ENCODE data around the gene GANAB.
A peak's percentile ranks its signal among the peaks of the same experiment; 100 is the strongest.
"Not testable (repeated sequence)": the region's sequence is repeated elsewhere in the genome, so short reads cannot be mapped to it uniquely, and the experiment has no call there.

GANAB gene

DNA sequence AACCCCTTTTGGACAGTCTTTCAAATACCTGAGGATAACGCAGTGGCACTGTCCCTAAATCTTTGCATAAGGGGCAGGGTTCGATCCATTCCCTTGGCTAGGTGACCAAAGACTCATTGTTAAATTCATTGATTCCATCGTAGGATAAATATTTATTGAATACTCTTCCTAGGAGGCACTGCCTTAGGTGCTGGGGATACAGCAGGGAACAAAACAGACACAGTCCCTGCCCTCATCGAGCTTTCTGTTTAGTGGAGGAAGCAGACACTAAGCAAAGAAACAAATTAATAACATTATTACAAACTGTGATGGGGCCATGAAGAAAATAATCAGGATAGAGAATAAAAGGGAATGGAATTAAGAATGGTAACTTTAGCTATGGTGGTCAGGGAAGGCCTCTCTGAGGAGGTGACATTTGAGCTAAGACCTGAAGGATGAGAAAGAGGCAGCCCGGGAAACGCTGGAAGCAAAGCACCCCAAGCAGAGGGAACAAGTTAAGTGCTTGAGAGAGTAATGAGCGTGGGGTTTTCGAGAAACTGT lies 25.3 kb downstream of the GANAB start:
- no peak for DNase-seq

DNA sequence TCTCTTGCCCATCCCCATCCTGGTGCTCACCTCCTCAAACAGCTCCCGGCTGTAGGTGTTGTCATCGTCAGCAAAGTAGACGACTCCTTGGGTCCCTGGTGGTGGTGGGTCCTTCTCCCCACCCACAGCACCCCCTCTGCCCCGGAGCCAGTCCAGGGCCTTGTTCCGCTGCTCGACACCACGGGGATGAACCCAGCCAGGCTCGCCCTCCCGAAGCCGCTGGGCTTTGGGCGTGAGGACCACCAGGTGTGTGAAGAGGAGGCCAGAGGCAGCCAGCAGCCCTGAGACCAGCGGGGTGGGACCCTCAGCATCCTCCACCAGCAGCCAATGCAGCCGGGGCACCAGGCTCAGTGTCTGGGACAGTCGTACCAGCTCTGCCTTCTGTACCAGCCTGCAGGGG lies 29.5 kb downstream of the GANAB start:
- DNase-seq: not testable (repeated sequence)

DNA sequence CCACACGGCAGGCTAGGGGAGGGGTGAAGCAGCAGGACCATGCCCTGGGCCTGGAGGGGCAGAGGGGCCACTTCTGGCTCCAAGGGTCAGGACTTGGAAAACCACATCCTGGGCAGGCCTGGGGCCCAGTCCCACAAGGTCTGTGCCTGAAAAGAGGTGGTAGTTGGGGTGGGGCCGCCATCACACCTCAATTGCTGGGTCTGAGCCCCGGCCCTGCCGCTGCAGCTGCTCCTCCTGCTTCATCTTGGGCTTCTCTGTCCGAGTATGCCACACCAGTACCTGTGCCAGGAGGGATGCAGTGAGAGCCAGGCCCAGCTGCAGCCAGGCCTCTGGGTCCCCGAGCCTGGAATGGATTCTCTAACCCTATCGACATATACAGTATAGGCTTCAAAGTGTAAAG lies 30.9 kb downstream of the GANAB start:
- DNase-seq: no peak

DNA sequence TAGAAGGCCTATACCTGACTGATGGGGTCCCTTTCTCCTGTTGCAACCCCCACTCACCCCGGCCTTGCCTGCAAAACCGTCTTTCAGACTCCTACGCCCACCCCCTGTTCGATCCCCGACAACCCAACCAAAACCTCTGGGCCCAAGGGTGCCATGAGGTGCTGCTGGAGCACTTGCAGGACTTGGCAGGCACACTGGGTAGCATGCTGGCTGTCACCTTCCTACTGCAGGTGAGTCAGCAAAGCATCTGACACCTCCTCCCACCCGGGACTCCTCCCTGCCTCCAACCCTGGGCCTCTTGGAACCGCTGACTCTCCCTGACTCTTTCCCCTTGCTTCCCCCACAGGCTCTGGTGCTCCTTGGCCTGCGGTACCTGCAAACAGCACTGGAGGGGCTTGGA lies 32.1 kb downstream of the GANAB start:
- DNase-seq: peak; percentile 56

DNA sequence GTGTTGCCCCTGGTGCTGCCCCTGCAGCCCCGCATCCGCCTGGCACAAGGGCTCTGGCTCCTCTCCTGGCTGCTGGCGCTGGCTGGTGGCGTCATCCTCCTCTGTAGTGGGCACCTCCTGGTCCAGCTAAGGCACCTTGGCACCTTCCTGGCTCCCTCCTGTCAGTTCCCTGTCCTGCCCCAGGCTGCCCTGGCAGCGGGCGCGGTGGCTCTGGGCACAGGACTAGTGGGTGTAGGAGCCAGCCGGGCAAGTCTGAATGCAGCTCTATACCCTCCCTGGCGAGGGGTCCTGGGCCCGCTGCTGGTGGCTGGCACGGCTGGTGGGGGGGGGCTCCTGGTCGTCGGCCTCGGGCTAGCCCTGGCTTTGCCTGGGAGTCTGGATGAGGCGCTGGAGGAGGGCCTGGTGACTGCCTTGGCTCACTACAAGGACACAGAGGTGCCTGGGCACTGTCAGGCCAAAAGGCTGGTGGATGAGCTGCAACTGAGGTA lies 33.1 kb downstream of the GANAB start:
- DNase-seq: no peak

DNA sequence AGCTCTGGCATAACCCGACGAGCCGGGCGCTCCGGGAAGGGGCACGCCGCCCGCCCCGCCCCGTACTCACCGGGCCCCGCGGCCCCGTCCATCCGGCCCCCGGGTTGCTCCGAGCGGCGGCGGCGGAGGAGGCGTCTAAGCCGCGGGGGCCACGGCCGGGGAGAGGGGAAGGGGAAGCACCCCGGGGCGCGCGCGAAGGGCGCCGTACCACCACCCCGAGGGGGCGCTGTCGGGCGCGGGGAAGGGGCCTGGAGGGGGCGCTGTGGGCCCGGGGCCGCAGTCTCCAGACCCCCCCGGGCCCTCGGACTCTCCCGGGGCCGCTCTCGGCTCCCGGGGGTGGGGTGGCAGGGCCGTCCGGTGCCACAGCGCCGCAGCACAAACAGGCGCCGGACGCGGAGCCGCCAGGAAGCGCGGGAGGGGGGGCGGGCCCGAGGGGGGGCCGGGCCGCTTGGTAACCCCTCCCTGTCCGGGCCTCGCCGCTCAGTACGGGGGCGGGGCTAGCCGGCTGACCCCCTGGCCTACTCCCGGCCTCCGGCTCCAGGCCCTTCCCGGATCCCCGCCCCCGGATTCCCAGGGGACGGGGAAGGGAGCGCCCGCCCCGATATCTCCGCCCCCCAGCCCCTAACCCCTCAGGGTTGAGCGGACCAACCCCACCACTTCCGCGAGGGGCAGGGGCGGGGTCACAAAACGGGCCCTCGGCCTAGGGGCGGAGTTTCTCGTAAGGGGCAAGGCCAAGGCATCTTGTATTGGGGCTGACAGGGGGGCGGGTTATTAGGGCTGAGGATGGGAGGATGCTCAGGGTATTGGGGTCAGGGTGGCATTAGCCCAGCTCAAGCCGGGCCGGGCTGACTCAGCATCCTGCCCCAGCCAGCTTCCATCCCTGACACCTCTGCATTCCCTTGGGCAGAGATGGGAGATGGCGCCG lies 33.8 kb downstream of the GANAB start, which contains the start of the genes EML3 and ROM1:
Gene EML3, minus strand, starts transcription at position 410 of the 925 bp plus-strand sequence. Its CDS starts 318 bp downstream, at position 92.
Gene ROM1, plus strand, starts transcription at position 892 of the 925 bp plus-strand sequence. Its CDS starts 25 bp downstream, at position 917.
- DNase-seq: peak; percentile 85

DNA sequence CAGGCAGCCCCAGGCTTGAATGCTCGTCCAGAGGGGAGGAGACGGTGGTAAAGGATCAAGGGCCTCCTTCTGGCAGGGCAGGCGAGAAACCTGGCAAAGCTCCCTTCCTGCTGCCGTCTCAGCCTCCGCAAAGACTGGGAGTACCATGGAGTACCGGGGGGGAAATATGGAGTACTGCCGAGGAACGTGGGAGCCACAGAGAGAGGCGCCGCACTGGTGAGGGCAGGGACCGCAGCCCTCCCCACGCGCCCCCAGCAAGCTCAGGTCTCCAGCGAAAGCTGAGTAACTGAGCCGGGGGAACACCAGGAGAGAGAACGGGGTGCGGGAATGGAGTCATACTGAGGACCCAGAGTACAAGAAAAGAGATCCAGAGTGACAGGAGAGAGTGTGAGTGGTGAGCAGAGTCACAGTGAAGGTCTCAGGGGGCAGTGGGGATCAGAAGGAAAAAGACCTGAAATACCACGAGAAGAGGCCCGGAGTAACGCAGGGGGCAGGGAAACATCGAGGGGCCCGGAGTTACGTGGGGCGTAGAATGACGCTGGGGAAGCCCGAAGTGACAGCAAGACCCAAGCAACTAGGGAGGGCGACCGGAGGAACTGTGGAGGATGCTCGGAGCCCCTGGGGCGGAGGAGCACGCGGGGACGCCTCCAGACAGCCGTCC lies 34.6 kb downstream of the GANAB start:
- DNase-seq: peak; percentile 52

DNA sequence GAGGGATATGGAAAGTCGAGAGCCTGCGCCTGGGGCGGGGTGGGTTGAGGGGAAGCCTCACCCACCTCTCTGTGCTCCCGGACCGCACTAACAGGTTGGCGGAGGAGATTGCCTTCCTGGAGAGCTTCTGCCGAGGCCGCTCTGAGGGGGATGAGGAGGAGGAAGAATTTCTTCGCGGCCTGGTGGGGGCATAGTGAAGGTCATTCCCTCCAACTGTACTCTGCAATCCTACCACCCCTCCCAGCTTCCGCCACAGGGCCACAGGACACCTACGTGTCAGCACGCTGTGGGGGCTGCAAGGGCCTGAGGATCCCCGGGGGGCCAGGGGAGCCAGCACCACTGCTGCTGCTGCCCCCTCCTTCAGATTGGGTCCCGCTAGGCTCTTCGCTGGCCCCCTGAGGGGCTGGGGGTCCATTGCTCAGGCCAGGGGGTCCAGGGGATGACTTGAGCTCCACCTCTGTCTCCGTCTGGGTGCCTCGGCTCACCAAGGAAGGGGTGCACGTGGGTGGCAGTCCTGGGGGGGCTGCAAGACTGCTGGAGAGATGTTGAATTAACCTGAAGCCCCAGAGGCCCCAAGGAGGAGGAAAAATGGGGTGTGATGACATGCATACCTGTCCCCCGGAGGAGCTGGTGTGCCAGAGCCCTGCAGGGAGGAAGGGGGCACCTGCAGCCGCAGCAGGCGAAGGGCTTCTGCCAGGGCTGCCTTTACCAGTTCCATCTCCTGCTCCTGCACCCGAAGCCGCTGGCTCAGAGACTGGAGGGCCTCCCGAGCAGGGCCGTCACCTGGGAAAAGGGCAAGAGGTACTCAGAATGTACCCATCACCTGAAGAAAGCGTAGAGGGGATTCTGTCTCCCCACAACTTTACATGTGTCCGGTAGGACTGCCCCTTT lies 35.4 kb downstream of the GANAB start:
- no peak for DNase-seq

DNA sequence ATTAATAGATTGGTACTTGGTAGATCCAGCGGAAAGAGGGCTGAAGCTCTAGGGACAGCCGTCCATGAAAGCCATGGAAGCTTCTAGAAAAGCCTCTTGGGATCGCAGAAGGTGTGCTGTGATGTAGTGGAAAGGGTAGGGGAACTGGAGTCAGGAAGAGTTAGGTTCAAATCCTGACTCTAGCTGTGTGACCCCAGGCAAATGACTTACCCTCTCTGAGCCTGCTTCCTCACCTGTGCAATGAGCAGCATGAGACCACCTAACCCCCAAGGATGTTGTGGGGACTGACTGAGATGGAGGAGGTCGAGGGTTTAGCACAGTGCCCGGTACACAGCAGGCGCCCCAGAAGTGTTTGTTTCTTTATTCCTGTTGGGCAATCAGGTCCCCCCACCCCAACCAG lies 36.0 kb downstream of the GANAB start:
- DNase-seq: no peak

DNA sequence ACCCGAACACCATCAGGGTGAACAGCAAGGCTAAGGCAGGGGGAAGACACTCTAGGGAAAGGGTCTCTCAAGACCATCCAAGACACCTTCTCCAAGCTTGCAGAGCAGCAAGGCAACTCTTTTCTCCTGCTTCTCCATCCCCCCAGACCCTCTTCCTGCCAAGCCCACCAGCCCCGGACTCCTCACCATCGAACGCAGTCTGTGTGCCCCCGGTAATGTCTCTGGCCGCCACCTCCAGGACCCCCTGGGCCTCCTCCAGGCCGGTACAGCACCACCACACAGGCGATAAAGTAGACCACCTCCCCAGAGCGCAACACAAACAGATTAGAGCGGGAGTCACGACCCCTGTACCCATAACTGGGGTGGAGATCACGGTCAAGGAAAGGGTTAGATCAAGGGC lies 37.6 kb downstream of the GANAB start:
- no peak for DNase-seq

DNA sequence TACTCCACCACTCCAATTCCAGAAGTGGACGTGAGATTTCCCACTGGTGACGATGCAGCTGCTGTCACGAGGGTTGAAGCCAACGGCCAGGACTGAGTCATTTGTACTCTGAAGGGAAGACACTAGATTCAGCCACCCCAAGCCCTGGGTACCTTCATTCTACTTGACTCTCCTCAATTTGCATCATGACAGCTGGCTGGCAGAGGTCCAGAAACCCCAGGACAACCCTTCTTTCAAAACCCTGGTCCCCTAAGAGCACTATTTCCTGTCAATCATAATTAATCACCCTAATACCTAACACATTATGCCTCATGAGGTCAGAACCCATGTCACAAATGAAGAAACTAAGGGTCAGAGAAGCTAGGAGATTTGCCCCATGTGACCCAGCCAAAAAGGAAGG lies 38.7 kb downstream of the GANAB start:
- DNase-seq: no peak

DNA sequence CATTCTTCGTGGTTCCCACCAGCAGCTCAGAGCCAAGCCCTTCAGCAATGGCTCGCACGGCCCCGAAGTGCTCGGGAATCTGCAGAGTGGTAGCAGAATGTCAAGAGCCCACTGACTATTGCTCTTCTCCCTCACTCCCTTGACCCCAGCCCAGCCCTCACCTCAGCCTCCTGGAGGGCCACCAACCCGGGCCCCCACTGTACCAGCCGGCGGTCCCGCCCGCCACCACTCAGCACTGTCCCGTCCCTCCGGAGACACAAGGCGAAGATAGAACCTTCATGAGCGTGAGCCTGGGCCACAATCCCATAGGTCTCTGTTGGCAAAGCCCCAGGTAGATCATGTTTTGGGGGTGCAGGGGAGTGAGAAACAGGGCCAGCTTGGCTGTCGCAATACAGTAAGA lies 40.5 kb downstream of the GANAB start:
- DNase-seq: no peak

DNA sequence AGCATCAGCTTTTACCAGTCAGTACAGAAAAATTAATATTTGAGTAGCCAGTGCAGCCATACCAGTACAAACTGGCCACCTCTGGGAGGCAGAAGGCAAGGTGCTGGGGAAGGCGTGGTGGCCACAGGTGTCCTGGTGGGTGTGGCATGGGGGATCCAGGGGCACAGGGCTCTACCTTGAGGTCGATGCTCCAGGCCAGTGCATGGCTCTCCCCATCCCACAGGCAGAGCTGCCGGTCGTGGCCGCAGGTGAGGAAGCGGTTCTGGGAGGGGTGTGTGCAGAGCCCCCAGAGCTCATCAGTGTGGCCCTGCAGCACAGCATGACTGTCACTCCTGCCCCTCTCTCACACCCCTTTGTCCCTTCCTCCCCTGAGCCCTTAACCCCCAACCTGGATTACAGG lies 40.9 kb downstream of the GANAB start:
- DNase-seq: no peak

DNA sequence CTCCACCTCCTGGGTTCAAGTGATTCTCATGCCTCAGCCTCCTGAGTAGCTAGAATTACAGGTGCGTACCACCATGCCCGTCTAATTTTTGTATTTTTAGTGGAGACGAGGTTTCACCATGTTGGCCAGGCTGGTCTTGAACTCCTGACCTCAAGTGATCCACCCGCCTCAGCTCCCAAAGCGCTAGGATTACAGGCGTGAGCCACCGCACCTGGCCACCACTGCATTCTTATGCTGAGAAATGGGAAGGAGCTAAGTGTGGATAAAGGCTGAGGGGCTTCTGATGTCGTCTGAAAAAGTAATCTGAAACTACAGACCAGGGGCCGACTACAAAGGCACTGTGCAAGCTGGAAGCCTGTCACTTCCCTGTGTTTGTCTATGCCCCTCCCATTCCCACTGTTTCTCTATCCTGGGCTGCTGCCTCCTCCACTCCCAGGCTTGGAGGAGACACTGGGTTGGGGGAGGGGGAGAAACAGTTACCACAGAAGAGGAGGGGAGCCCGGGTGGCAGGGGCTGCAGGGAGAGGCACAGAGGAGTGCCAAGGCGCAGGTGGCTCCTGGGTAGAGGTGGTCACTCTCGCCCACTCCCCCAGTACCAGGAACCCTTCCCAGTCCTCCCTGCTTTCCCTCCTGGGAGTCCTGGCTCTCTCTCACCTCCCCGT lies 41.8 kb downstream of the GANAB start:
- DNase-seq: no peak

DNA sequence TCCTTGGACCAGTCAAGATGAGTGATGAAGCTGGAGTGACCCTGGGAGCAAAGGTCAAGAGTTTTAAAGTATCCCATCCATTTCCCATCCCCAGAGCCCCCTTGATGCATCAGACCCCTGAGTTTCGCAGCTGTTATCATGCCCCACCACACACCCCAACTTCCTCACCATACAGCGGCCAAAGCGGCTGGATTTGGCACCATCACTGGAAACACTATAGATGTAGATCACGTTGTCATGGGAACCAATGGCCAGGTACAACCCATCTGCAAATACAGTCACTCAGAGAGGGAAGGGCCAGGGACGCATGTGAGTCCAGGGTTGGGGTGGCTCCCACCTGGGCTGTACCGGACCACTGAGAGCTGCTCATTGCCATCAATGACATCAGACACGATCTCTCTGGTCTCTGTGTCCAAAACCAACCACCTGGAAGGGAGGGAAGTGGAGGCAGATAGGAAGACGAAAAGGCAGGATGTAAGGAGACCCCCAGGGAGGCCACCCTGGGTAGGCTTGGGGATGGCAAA lies 42.6 kb downstream of the GANAB start:
- DNase-seq: no peak

DNA sequence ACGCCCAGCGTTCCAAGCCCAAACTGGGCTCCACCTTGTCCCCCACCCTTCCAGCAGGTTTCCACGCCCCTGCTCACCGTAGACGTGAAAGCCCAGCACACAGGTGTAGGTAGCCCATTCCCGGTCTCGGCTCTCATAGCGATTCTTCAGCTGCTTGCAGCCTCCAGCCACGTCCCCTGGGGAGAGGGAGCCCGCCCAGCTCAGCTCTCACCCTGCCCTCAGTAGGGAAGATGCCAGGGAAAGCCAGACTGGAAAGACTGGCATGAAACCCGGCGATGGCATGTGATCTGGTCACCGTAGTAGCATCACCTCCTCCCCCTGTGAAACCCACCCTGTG lies 43.4 kb downstream of the GANAB start:
- no peak for DNase-seq

DNA sequence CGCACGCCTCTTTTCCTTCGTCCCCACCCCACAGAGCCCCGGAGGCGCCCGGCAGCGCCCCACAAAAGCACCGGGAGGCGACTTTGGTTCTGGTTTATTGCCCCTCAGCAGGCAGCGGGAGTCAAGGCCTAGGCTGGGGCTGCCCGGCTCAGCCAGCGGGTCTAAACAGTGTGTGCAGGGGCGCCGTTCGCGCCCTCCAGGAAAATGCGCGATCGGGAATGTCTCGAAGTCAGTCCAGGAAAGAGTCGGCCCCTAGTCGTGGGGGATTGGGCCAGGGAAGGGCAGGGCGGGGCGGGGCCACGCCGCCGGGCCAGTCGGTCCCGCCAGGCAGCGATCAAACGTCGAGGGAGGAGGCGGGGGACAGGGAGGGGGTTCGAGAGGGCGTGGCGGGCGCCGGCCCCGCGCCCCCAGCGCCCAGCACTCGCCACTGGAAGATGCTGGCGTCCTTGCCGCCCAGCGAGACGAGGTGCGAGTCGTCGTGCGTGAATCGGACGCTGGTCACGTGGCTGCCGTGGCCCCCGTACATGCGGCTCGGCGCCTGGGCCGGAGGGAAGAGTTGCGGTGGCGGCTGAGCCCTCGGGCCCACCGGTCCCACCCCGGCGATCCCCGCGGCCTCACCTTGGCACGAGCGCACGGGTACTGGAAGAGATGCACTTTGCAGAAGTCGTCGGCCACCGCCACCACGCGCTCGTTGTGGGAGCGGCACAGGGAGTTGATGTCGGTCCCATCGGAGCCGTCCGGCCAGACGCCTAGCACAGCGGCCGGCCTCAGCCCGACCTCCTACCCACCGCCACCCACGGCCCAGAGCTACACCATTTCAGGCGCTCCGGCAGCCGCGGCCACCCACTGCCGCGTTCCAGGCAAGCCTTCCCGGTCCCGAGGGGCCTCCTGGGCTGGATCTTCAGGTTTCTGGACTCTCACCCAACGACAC lies 44.0 kb downstream of the GANAB start:
- no peak for DNase-seq

DNA sequence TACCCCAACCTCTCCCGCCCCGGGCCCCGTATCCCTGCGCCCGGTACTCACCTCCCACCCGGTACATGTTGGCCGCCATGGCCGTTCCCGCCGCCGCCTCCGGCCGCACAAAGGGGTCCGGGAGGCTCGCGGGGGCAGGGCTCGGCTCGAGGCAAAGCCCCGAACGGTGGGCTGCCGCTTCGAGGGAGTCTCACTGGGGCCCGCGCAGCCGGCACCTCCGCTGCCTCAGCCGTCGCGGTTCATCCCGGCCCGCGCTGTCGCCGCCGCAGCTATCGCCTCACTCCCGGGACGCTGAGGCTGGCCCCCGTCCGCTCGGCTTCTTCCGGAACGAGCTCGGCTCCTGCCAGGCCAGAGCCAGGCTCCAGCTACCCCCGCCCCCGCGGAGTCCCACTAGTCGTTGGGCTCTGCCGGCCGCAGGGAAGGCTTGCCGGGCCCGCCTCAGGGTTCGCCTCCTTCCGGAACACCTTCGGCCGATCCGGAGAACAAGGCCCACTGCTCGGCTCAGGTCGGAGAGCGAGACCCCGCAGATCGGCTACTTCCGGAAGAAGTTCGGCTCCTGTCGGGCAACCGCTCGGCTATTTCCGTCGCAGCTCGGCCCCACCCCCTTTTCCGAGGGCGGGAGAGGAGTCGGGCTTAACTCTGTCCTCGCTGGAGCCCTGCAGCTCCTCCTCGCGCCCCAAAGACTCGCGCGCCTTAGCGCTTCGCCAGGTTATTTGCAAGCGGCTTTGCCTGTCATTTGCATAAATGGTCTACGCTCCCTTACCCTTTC lies 44.9 kb downstream of the GANAB start, which contains the start of gene MTA2:
Gene MTA2, minus strand, starts transcription at position 494 of the 769 bp plus-strand sequence. Its CDS starts 415 bp downstream, at position 79.
- peak; percentile 99 for DNase-seq

DNA sequence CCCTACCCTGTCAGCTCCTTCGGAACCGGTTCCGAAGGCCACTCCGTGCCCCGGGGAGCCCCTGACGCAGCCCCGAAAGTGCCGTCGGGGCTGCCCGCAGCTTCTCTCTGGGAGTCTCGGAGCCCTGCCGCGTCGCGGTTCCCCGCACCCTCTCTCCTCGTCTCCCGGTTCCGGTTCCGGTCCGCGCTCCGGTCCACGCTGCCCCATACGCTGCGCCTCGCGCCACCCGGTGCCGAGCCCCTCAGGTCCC lies 45.4 kb downstream of the GANAB start:
- no peak for DNase-seq

Measured in stimulated activated CD4-positive, alpha-beta T cell treated with anti-CD3 and anti-CD28 coated beads, Interleukin-12 subunit alpha, Interleukin-12 subunit beta, amount 100 ng/mL, for 4 hours (primary cell).